Measurements from ENCODE around the gene CREB3L2.

GRCh38 chr7:137989094-137989493, 12.8 kb downstream of the CREB3L2 start:
- TF ChIP-seq CTCF (IDR thresholded peaks at IDR 0.05), result no peak
- no peak for TF ChIP-seq HOXB5 (CRISPR knock-in tag; IDR thresholded peaks at IDR 0.05)
- TF ChIP-seq HOXA7 (CRISPR knock-in tag; IDR thresholded peaks at IDR 0.05), result no peak
- TF ChIP-seq POLR2A (IDR thresholded peaks at IDR 0.05; ENCODE audit: low read length), result no peak
- TF ChIP-seq E2F6 (IDR thresholded peaks at IDR 0.05; ENCODE audit: borderline replicate concordance, low read depth), result no peak
- TF ChIP-seq MAX (IDR thresholded peaks at IDR 0.05), result no peak

Measured in A549 (cell line).